NCI-H2227 treated with DMSO at 0.1 percent for 48 hours (cell line): ENCODE data around the gene PXDN.

Source experiments
- DNase-seq: peaks from one replicate; lab custom pipeline; 2025; lab: John Stamatoyannopoulos, UW

PXDN gene

DNA sequence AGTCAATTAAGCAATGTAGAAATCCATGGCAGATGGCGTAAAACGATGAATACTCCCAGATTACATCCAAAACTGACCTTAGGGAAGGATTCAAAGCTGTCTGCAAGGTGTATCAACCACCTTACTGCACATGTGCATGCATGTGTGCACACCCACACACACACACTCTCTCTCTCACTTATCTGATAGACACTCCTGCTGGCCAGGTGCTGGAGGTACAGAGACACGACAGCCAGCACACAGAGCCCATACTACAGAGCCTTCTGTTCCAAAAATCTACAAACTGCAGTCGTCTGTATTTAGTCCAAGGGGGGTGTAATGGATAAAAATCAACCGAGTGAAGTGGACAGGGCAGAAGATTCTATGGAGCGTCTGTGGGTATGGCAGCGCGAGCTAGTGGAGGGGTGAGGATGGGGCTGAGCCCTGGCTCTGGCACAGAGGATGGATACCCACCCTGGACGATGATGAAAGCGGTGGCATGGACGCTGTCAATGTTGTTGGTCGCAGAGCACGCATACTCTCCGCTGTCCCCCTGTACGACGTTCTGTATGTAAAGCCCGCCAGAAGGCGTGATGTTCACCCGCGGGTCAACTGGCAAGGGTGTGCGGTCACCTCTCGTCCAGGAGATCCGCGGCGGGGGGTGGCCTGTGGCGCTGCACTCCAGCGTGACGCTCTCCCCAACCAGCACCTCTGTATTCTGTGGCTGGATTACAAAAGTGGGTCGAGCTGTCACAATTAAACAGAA, 78.4 kb downstream of the PXDN start:
- DNase-seq = no peak

DNA sequence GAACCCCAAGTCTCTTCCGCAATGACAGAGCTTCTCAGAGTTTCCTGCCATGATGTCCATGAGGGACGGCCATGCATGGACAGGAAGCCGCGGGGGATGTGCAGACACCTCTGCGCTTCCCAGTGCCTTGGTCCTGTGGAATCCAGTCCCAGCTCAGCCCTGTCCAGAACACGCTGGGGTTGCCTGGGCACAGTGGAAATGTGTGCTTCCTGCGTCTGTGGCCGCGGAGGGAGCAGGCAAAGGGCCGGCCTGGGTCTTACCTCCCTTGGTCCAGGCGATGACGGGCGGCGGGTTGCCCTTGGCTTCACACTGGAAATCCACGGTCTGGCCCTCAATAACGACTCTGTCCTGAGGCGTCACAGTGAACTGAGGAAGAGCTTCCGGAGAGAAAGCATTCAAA, 79.6 kb downstream of the PXDN start:
- DNase-seq = no peak

DNA sequence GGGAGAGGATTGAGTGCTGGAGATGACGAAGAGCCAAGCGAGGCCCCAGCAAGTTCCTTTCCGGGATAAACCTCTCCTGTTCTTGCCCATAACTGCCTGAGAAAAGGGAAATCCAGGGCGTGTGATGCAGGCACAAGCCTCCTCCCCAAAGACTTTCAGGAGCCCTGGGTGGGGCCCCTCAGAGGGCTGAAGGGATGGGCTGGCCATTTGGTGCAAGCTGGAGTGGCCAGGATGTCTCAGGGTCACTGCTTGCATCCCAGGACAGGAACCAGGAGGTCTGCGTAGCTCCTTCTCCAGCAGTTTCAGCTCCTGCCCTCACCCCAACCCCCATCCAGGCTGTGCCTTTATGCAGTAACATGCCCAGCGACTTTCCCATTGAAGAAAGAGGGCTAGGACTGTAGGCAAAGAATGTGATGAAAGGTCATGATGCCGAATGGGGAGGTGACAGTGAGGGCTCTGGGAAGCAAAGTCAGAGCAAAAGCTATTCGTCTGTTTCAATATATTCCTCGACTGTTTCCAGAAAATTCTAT, 80.2 kb downstream of the PXDN start:
- DNase-seq = no peak

- DNase-seq = no peak
Observed at GRCh38 chr2:1663621-1664020, 80.7 kb downstream of the PXDN start.

GRCh38 chr2:1662606-1663180, 81.6 kb downstream of the PXDN start:
- DNase-seq = no peak

GRCh38 chr2:1661891-1662605, 82.3 kb downstream of the PXDN start:
- DNase-seq = no peak

DNA sequence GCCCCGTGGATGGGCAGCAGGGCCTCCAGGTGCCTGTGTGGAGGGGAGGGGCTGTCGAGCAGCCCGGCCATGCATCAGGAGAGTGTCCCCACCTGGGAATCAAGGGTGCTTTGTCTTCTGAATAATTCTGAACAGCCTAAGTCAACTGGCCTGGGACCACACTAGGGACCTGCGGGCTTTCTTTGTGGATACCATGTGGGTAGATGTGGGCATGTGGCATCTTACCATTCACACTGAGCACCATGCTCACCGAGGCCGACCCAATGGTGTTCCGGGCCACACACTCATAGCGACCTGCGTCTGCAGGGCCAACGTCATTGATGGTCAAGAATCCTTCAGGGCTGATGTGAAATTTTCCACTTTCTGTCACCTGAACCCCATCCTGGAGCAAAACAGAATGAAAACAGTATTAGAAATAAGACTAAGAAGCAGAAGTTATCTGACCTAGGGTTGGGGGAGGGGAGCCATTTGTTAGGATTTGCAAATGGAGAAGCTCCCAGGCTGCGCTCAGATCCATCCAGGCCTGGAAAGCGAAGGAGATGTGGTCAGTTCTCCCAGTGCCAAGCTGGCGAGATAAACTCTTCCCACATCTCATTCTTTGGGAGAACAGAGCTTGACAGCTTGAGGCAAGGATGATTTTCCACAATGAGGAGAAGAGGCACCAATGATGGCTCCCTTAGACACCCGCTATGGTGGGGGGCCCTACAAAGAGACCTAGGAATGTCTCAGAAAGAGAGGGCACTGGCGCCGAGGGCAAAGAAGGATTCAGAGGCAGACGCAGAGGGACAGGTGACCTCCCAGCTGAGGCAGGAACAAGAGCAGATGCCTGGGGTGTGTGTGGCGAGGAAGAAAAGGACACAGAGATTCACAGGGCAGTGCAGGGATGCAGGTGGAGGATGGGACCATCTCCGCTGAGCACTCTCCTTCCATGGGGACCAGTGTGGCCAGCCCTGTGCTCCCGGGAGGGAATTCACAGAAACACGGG, 83.4 kb downstream of the PXDN start:
- no peak for DNase-seq

GRCh38 chr2:1659951-1660565, 84.3 kb downstream of the PXDN start:
- DNase-seq = no peak

GRCh38 chr2:1658394-1659151, 85.7 kb downstream of the PXDN start:
- no peak for DNase-seq

- no peak for DNase-seq
Observed at GRCh38 chr2:1656961-1657841, 87.1 kb downstream of the PXDN start.

DNA sequence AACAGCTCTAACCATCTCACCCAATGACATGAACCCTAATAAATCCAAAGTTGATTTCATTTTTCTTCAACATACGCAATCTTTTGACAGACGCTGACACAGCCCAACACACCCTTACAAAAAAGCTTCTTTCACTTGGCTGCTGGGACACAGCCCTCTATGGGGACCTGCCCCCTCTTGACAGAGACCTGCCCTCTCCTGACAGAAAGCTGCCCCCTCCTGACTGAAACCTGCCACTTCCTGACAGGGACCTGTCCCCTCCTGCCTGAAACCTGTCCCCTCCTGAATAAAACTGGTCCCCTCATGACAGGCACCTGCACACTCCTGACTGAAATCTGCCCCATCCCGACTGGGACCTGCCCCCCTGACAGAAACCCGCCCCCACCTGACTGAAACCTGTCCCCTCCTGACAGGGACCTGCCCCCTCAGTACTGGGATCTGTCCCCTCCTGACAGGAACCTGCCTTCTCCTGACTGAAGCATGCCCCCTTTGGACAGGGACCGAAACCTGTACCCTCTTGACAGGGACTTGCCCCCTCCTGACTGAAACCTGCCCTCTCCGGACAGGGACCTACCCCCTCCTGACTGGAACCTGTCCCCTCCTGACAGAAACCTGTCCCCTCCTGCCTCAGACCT, 87.9 kb downstream of the PXDN start:
- DNase-seq = no peak

- no peak for DNase-seq
Observed at GRCh38 chr2:1655461-1655860, 88.9 kb downstream of the PXDN start.

- DNase-seq = no peak
Observed at GRCh38 chr2:1654696-1655374, 89.5 kb downstream of the PXDN start.

- DNase-seq = no peak
Observed at GRCh38 chr2:1653956-1654695, 90.2 kb downstream of the PXDN start.

- no peak for DNase-seq
Observed at GRCh38 chr2:1652034-1652790, 92.1 kb downstream of the PXDN start.

GRCh38 chr2:1651121-1652033, 92.9 kb downstream of the PXDN start:
- no peak for DNase-seq
